Measurements from ENCODE around the gene ZYX. TPM values are rescaled to one million over a fixed set of nuclear protein-coding genes. Genes with fewer than 3 reads are reported as not detected.
"Not testable (repeated sequence)": the region's sequence is repeated elsewhere in the genome, so short reads cannot be mapped to it uniquely, and the experiment has no call there.

Gene ZYX
- total RNA-seq, 1 experiment from 2014 or later: 260 TPM

GRCh38 chr7:143390104-143390772 lies 9.1 kb downstream of the ZYX start:
- Mint-ChIP-seq H3K27ac (ENCODE audit: low read depth, unreplicated experiment) (no peak overlapping the region), H3K9me3 (ENCODE audit: unreplicated experiment) (no peaks in the 10 kb centered on the region), H3K4me3 (ENCODE audit: unreplicated experiment) (no peak overlapping the region), H3K4me1 (ENCODE audit: insufficient read depth, unreplicated experiment) (peaks cover 17% of the 10 kb centered on the region), H3K27me3 (ENCODE audit: insufficient read depth, unreplicated experiment) (no peaks in the 10 kb centered on the region), H3K36me3 (ENCODE audit: insufficient read depth, unreplicated experiment) (peaks cover 50% of the 10 kb centered on the region)
- intact Hi-C loops (cut with micrococcal nuclease): no loop called here
- no peak for DNase-seq (ENCODE audit: unreplicated experiment)
- no TSS peak for BruUV-seq (replicated peaks)
- ChIA-PET POLR2A (interaction anchor here (0.8 to 1.3 kb wide), 3 partner anchors 8 to 12 kb away, joined by 3 read pairs; no protein-coding TSS in a partner anchor), CTCF (interaction anchor here (0.6 to 1.6 kb wide), 2 partner anchors 18 to 803 kb away, joined by 3 to 5 read pairs; no protein-coding TSS in a partner anchor)
- no peak for TF ChIP-seq CTCF (IDR thresholded peaks at IDR 0.05; ENCODE audit: unreplicated experiment)

- Mint-ChIP-seq H3K36me3 (ENCODE audit: insufficient read depth, unreplicated experiment) (peaks cover 50% of the 10 kb centered on the region), H3K4me1 (ENCODE audit: insufficient read depth, unreplicated experiment) (peaks cover 17% of the 10 kb centered on the region), H3K4me3 (ENCODE audit: unreplicated experiment) (no peak overlapping the region), H3K27me3 (ENCODE audit: insufficient read depth, unreplicated experiment) (no peaks in the 10 kb centered on the region), H3K27ac (ENCODE audit: low read depth, unreplicated experiment) (no peak overlapping the region), H3K9me3 (ENCODE audit: unreplicated experiment) (no peaks in the 10 kb centered on the region)
- intact Hi-C loops (cut with micrococcal nuclease): no loop called here
- DNase-seq (ENCODE audit: unreplicated experiment): no peak
- BruUV-seq (replicated peaks): TSS peak; percentile 72
- TF ChIP-seq CTCF (IDR thresholded peaks at IDR 0.05; ENCODE audit: unreplicated experiment): no peak
- ChIA-PET CTCF (interaction anchor here (0.5 to 1.6 kb wide), 3 partner anchors 14 to 803 kb away, joined by 3 to 5 read pairs (median 3); no protein-coding TSS in a partner anchor), POLR2A (interaction anchor here (0.6 to 1.5 kb wide), 5 partner anchors 9 to 243 kb away, joined by 3 to 5 read pairs (median 3); no protein-coding TSS in a partner anchor)
These were observed 9.7 kb downstream of the ZYX start for GRCh38 chr7:143390773-143391317.

GRCh38 chr7:143391462-143392404 lies 10.6 kb downstream of the ZYX start:
- Mint-ChIP-seq H3K27ac (ENCODE audit: low read depth, unreplicated experiment) (peak overlapping the region; percentile 63), H3K4me3 (ENCODE audit: unreplicated experiment) (no peak overlapping the region), H3K4me1 (ENCODE audit: insufficient read depth, unreplicated experiment) (peaks cover 17% of the 10 kb centered on the region), H3K36me3 (ENCODE audit: insufficient read depth, unreplicated experiment) (peaks cover 50% of the 10 kb centered on the region), H3K27me3 (ENCODE audit: insufficient read depth, unreplicated experiment) (no peaks in the 10 kb centered on the region), H3K9me3 (ENCODE audit: unreplicated experiment) (no peaks in the 10 kb centered on the region)
- BruUV-seq (replicated peaks): no TSS peak
- ChIA-PET CTCF (interaction anchor here (0.5 to 2.9 kb wide), 6 partner anchors 13 to 151 kb away, joined by 3 to 11 read pairs (median 6); partner anchors contain the start of gene EPHA1), POLR2A (interaction anchor here (0.6 to 1.6 kb wide), 5 partner anchors 8 to 244 kb away, joined by 3 to 8 read pairs (median 3); no protein-coding TSS in a partner anchor)
- intact Hi-C loops (cut with micrococcal nuclease): no loop called here
- TF ChIP-seq CTCF (IDR thresholded peaks at IDR 0.05; ENCODE audit: unreplicated experiment): no peak
- DNase-seq (ENCODE audit: unreplicated experiment): no peak

GRCh38 chr7:143392427-143392826 lies 11.3 kb downstream of the ZYX start:
- intact Hi-C loops (cut with micrococcal nuclease); BruUV-seq (replicated peaks); H3K4me3 Mint-ChIP-seq (ENCODE audit: unreplicated experiment); H3K27me3 Mint-ChIP-seq (ENCODE audit: insufficient read depth, unreplicated experiment); DNase-seq (ENCODE audit: unreplicated experiment); H3K9me3 Mint-ChIP-seq (ENCODE audit: unreplicated experiment): not testable (repeated sequence)
- H3K27ac Mint-ChIP-seq (ENCODE audit: low read depth, unreplicated experiment): peak overlapping the region; percentile 63
- H3K4me1 Mint-ChIP-seq (ENCODE audit: insufficient read depth, unreplicated experiment): peaks cover 17% of the 10 kb centered on the region
- ChIA-PET POLR2A (interaction anchor here (1.1 to 1.6 kb wide), 4 partner anchors 9 to 24 kb away, joined by 3 to 8 read pairs (median 4); no protein-coding TSS in a partner anchor), CTCF (interaction anchor here (1.1 to 2.9 kb wide), 4 partner anchors 13 to 152 kb away, joined by 3 to 11 read pairs (median 9); partner anchors contain the start of gene EPHA1)
- peaks cover 50% of the 10 kb centered on the region for H3K36me3 Mint-ChIP-seq (ENCODE audit: insufficient read depth, unreplicated experiment)

All from MCF 10A (cell line).